ENCODE measurements around the gene SEC24D. TPM values are rescaled to one million over a fixed set of nuclear protein-coding genes. Genes with fewer than 3 reads are reported as not detected.
A peak's percentile ranks its signal among the peaks of the same experiment; 100 is the strongest.

Gene SEC24D
- total and polyA plus RNA-seq, 9 of the 15 experiments (the other 6 are each of a cell fraction or from before 2014, with no cell fraction given): 7.1 to 22.5 (median 11.3) TPM

GRCh38 chr4:118767109-118767508 lies 68.8 kb downstream of the SEC24D start (continued):
- TF ChIP-seq AFF1 (IDR thresholded peaks at IDR 0.05; ENCODE audit: low read depth in 1 of 2, partially characterized antibody in 2 of 2) (no peak), FOXM1 (IDR thresholded peaks at IDR 0.05; ENCODE audit: low read depth) (0 out of 2 replicates have a peak, but pooled peaks have one; percentile 12), FOXM1 (CRISPR knock-in tag; IDR thresholded peaks at IDR 0.05; ENCODE audit: low read depth) (no peak), POLR2AphosphoS2 (IDR thresholded peaks at IDR 0.05; ENCODE audit: low read length) (no peak), TEAD2 (tag; IDR thresholded peaks at IDR 0.05) (no peak), FOSL1 (tag; conservative IDR thresholded peaks at IDR 0.05) (peak; percentile 67), MLX (CRISPR knock-in tag; conservative IDR thresholded peaks at IDR 0.05) (no peak), RAD21 (CRISPR knock-in tag; conservative IDR thresholded peaks at IDR 0.05 in 1 of 2, IDR thresholded peaks at IDR 0.05 in 1 of 2) (no peak), FOXP1 (CRISPR knock-in tag; IDR thresholded peaks at IDR 0.05) (no peak), HOXB6 (CRISPR knock-in tag; IDR thresholded peaks at IDR 0.05; ENCODE audit: borderline replicate concordance) (no peak), EHMT2 (IDR thresholded peaks at IDR 0.05) (peak; percentile 51; the same call in 1 of the 2 replicates), MYC (IDR thresholded peaks at IDR 0.05; ENCODE audit: low read depth, low read length) (0 out of 2 replicates have a peak, but pooled peaks have one; percentile 2), MYC (CRISPR knock-in tag; IDR thresholded peaks at IDR 0.05; ENCODE audit: borderline replicate concordance, low read depth) (no peak), ESRRA (IDR thresholded peaks at IDR 0.05; ENCODE audit: borderline replicate concordance, low read depth) (no peak), ARID1B (IDR thresholded peaks at IDR 0.05) (peak; percentile 83), NFYB (IDR thresholded peaks at IDR 0.05; ENCODE audit: extremely low read depth, insufficient read length) (no peak), SREBF2 (CRISPR knock-in tag; IDR thresholded peaks at IDR 0.05) (no peak), ZNF592 (IDR thresholded peaks at IDR 0.05) (0 out of 2 replicates have a peak, but pooled peaks have one; percentile 26), GATA2 (CRISPR knock-in tag; IDR thresholded peaks at IDR 0.05) (peak; percentile 58), TRIM24 (IDR thresholded peaks at IDR 0.05) (peak; percentile 49 to 51; a peak in 2 of 4 replicates), ZNF717 (CRISPR knock-in tag; IDR thresholded peaks at IDR 0.05) (no peak), TAL1 (IDR thresholded peaks at IDR 0.05) (peak; percentile 77)
